H9 (cell line): ENCODE results near the gene ANK2. TPM values are rescaled to one million over a fixed set of nuclear protein-coding genes. Genes with fewer than 3 reads are reported as not detected.

Experiments used
- DNase-seq: peaks from one replicate; pipeline ENCODE4 v3.0.0-alpha.2; 2017
- H2AFZ ChIP-seq: one replicate; pipeline ENCODE4 v1.6.1; 2013; ENCODE audit warnings: mild to moderate bottlenecking, low read length, control low read depth, moderate library complexity
- H2AK5ac ChIP-seq: 2 replicates; pipeline ENCODE4 v1.6.1; 2013; ENCODE audit warnings: low read length, control low read depth, mixed read lengths; ENCODE audit not compliant: insufficient read length
- H2BK120ac ChIP-seq: one replicate; pipeline ENCODE4 v1.6.1; 2013; ENCODE audit warnings: low read depth, mild to moderate bottlenecking, low read length, control low read depth, inconsistent platforms; ENCODE audit not compliant: poor library complexity, severe bottlenecking
- H2BK12ac ChIP-seq: 2 replicates; pipeline ENCODE4 v1.6.1; 2013; ENCODE audit warnings: low read length, control low read depth, mixed read lengths, low read depth; ENCODE audit not compliant: insufficient read length
- H2BK15ac ChIP-seq: 2 replicates; pipeline ENCODE4 v1.6.1; 2013; ENCODE audit warnings: low read depth, low read length, control low read depth
- H2BK20ac ChIP-seq: one replicate; pipeline ENCODE4 v1.6.1; 2013; ENCODE audit warnings: low read depth, mild to moderate bottlenecking, low read length, control low read depth, inconsistent platforms; ENCODE audit not compliant: poor library complexity, severe bottlenecking
- H2BK5ac ChIP-seq: 2 replicates; pipeline ENCODE4 v1.6.1; 2013; ENCODE audit warnings: low read length, control low read depth, mixed read lengths; ENCODE audit not compliant: insufficient read length
- H3K14ac ChIP-seq: 2 replicates; pipeline ENCODE4 v1.6.1; 2013; ENCODE audit warnings: low read length, control low read depth; ENCODE audit not compliant: insufficient read depth
- H3K18ac ChIP-seq: 2 replicates; pipeline ENCODE4 v1.6.1; 2013; ENCODE audit warnings: low read depth, mild to moderate bottlenecking, mixed read lengths, low read length, control low read depth; ENCODE audit not compliant: insufficient read length
- H3K23ac ChIP-seq: 2 replicates; pipeline ENCODE4 v1.6.1; 2013; ENCODE audit warnings: low read length, control low read depth, mixed read lengths, low read depth; ENCODE audit not compliant: insufficient read length
- H3K23me2 ChIP-seq: 2 replicates; pipeline ENCODE4 v1.6.1; 2013; ENCODE audit warnings: low read depth, mild to moderate bottlenecking, mixed read lengths, low read length, control low read depth; ENCODE audit not compliant: insufficient read length, poor library complexity, severe bottlenecking
- H3K27ac ChIP-seq: 2 replicates; pipeline ENCODE4 v1.5.1; 2013; ENCODE audit warnings: low read length, control low read depth, mixed read lengths, low read depth; ENCODE audit not compliant: insufficient read length
- H3K27me3 ChIP-seq: 2 replicates; pipeline ENCODE4 v1.6.1; 2013; ENCODE audit warnings: low read length, control low read depth, inconsistent platforms; ENCODE audit not compliant: insufficient read depth
- H3K4ac ChIP-seq: 2 replicates; pipeline ENCODE4 v1.6.1; 2013; ENCODE audit warnings: low read depth, mild to moderate bottlenecking, control low read depth, inconsistent platforms, low read length, moderate library complexity
- H3K4me1 ChIP-seq: 2 replicates; pipeline ENCODE4 v1.6.1; 2013; ENCODE audit warnings: low read length, control low read depth, inconsistent platforms; ENCODE audit not compliant: insufficient read depth
- H3K4me2 ChIP-seq: 2 replicates; pipeline ENCODE4 v1.6.1; 2013; ENCODE audit warnings: low read length, control low read depth, mixed read lengths; ENCODE audit not compliant: insufficient read length, insufficient read depth
- H3K56ac ChIP-seq: 2 replicates; pipeline ENCODE4 v1.6.1; 2013; ENCODE audit warnings: low read depth, mild to moderate bottlenecking, mixed read lengths, low read length, control low read depth; ENCODE audit not compliant: insufficient read length
- H3K79me1 ChIP-seq: 2 replicates; pipeline ENCODE4 v1.6.1; 2013; ENCODE audit warnings: low read depth, mild to moderate bottlenecking, moderate library complexity, low read length, control low read depth, inconsistent platforms; ENCODE audit not compliant: insufficient read depth, poor library complexity, severe bottlenecking
- H3K79me2 ChIP-seq: 2 replicates; pipeline ENCODE4 v1.6.1; 2013; ENCODE audit warnings: low read length, control low read depth, inconsistent platforms; ENCODE audit not compliant: insufficient read depth
- H3K9ac ChIP-seq: 2 replicates; pipeline ENCODE4 v1.6.1; 2013; ENCODE audit warnings: low read length, control low read depth, mixed read lengths; ENCODE audit not compliant: insufficient read length; ENCODE audit errors: extremely low read depth
- H3K9me3 ChIP-seq: one replicate; pipeline ENCODE4 v1.6.1; 2013; ENCODE audit warnings: low read depth, low read length, inconsistent platforms; ENCODE audit not compliant: control insufficient read depth
- H3T11ph ChIP-seq: one replicate; pipeline ENCODE4 v1.6.1; 2013; ENCODE audit warnings: mild to moderate bottlenecking, low read length, control low read depth, inconsistent platforms
- H4K20me1 ChIP-seq: one replicate; pipeline ENCODE4 v1.6.1; 2013; ENCODE audit not compliant: control insufficient read depth, insufficient read length, insufficient read depth
- H4K5ac ChIP-seq: 2 replicates; pipeline ENCODE4 v1.6.1; 2013; ENCODE audit warnings: low read depth, mild to moderate bottlenecking, mixed read lengths, low read length, control low read depth; ENCODE audit not compliant: insufficient read length
- H4K8ac ChIP-seq: replicated peaks from 2 replicates; pipeline ENCODE4 v1.6.1; 2013; ENCODE audit warnings: low read length, control low read depth, mixed read lengths, low read depth; ENCODE audit not compliant: insufficient read length
- H4K91ac ChIP-seq: 2 replicates; pipeline ENCODE4 v1.6.1; 2013; ENCODE audit warnings: low read depth, mild to moderate bottlenecking, moderate library complexity, mixed read lengths, low read length, control low read depth; ENCODE audit not compliant: insufficient read length
- H3K27ac Mint-ChIP-seq, 3 experiments: 2 replicates in 2 of 3; 3 replicates in 1 of 3; pipeline ENCODE4 v1.8.0; 2020 to 2021; ENCODE audit warnings: mixed read lengths in 3 of 3, mild to moderate bottlenecking in 1 of 3, moderate library complexity in 1 of 3
- H3K27me3 Mint-ChIP-seq: 2 replicates; pipeline ENCODE4 v1.8.0; 2021; ENCODE audit warnings: low read depth, mild to moderate bottlenecking, moderate library complexity, mixed read lengths
- H3K36me3 Mint-ChIP-seq, 3 experiments: 2 replicates in 2 of 3; 3 replicates in 1 of 3; pipeline ENCODE4 v1.8.0; 2020 to 2021; ENCODE audit warnings: low read depth in 3 of 3, mixed read lengths in 3 of 3; ENCODE audit not compliant: insufficient read depth in 1 of 3
- H3K4me1 Mint-ChIP-seq, 2 experiments: 2 replicates each; pipeline ENCODE4 v1.8.0; 2020; ENCODE audit warnings: mixed read lengths in 2 of 2
- H3K4me3 Mint-ChIP-seq, 2 experiments: 2 replicates in 1 of 2; 3 replicates in 1 of 2; pipeline ENCODE4 v1.8.0; 2020 to 2021; ENCODE audit warnings: mild to moderate bottlenecking in 2 of 2, mixed read lengths in 2 of 2, moderate library complexity in 1 of 2
- H3K9me3 Mint-ChIP-seq, 2 experiments: 2 replicates in 1 of 2; 3 replicates in 1 of 2; pipeline ENCODE4 v1.8.0; 2020; ENCODE audit warnings: mild to moderate bottlenecking in 2 of 2, mixed read lengths in 2 of 2, moderate library complexity in 1 of 2
- CTCF ChIP-seq: fragments of 200-600 bp; sonication (generic); conservative IDR thresholded peaks from 3 replicates; pipeline ENCODE4 v1.8.0; 2021; ENCODE audit warnings: antibody characterized with exemption, mild to moderate bottlenecking
- WGBS: extraction: QIAGEN DNeasy Blood & Tissue Kit; methylation state at CpG from one replicate; pipeline ENCODE4 v1.1.7; 2013; ENCODE audit warnings: missing lambda C conversion rate, low lambda C conversion rate, mixed read lengths; ENCODE audit not compliant: insufficient read length; ENCODE audit errors: extremely low coverage; 5-methylcytosine and 5-hydroxymethylcytosine counted together
- total RNA-seq: library from RNA; stranded (reverse); gene quantifications from 2 replicates; pipeline ENCODE4 v1.2.1, GENCODE V29; 2021

ANK2 gene
- total RNA-seq, 1 experiment from 2014 or later, result 36.8 TPM

- Histone ChIP-seq H3K9ac (no peak overlapping the region), H4K5ac (no peak overlapping the region), H3K4me1 (no peaks in the 10 kb centered on the region; the same call in 1 of the 2 replicates), H3K4ac (no peak overlapping the region), H3K9me3 (no peaks in the 10 kb centered on the region), H3K23me2 (no peaks in the 10 kb centered on the region), H2BK12ac (no peak overlapping the region), H2BK20ac (no peak overlapping the region), H2AFZ (no peak overlapping the region), H3K23ac (no peak overlapping the region), H3K27me3 (no peaks in the 10 kb centered on the region), H3K56ac (no peak overlapping the region), H3K4me2 (no peak overlapping the region), H4K91ac (no peak overlapping the region), H3K18ac (no peak overlapping the region), H2BK120ac (no peak overlapping the region), H3K79me2 (no peaks in the 10 kb centered on the region), H4K8ac (no peak overlapping the region), H3T11ph (no peak overlapping the region), H2BK15ac (no peak overlapping the region), H3K27ac (no peak overlapping the region), H4K20me1 (no peaks in the 10 kb centered on the region), H3K79me1 (no peaks in the 10 kb centered on the region), H2BK5ac (no peak overlapping the region), H2AK5ac (no peak overlapping the region), H3K14ac (no peak overlapping the region)
- no peak for TF ChIP-seq CTCF
- no peaks in the 10 kb centered on the region for H3K36me3 Mint-ChIP-seq
- WGBS, result no CpG with 5 or more reads among the region's 4 CpGs
- H3K27ac Mint-ChIP-seq, result no peak overlapping the region; a peak in 1 of 7 replicates
- no peaks in the 10 kb centered on the region for H3K27me3 Mint-ChIP-seq
- peaks cover 14 to 16% of the 10 kb centered on the region in 2 experiments for H3K4me1 Mint-ChIP-seq
- no peak for DNase-seq
- no peak overlapping the region for H3K4me3 Mint-ChIP-seq
- no peaks in the 10 kb centered on the region; a peak in 1 of 5 replicates for H3K9me3 Mint-ChIP-seq
Measured at GRCh38 chr4:113409181-113409580, 359.7 kb downstream of the ANK2 start.
